Muscle of arm (tissue), 12 donors: Measurements from ENCODE around the gene RXRA. TPM values are rescaled to one million over a fixed set of nuclear protein-coding genes. Genes with fewer than 3 reads are reported as not detected.
"Not testable (repeated sequence)": the region's sequence is repeated elsewhere in the genome, so short reads cannot be mapped to it uniquely, and the experiment has no call there.

ENCODE experiments used
- DNase-seq: peaks from one replicate; pipeline ENCODE4 v3.0.0-alpha.2; 2013
- polyA plus RNA-seq, 12 donors: library from polyadenylated mRNA; unstranded; fragments of 120-200 nt; gene quantifications; one replicate each; pipeline ENCODE4 v1.2.1, GENCODE V29; 2013; ENCODE audit not compliant: insufficient read length in 12 of 12

RXRA gene
- polyA plus RNA-seq, 12 donors: 23.7 to 75.2 (median 28.6) TPM; not detected in 1

DNA sequence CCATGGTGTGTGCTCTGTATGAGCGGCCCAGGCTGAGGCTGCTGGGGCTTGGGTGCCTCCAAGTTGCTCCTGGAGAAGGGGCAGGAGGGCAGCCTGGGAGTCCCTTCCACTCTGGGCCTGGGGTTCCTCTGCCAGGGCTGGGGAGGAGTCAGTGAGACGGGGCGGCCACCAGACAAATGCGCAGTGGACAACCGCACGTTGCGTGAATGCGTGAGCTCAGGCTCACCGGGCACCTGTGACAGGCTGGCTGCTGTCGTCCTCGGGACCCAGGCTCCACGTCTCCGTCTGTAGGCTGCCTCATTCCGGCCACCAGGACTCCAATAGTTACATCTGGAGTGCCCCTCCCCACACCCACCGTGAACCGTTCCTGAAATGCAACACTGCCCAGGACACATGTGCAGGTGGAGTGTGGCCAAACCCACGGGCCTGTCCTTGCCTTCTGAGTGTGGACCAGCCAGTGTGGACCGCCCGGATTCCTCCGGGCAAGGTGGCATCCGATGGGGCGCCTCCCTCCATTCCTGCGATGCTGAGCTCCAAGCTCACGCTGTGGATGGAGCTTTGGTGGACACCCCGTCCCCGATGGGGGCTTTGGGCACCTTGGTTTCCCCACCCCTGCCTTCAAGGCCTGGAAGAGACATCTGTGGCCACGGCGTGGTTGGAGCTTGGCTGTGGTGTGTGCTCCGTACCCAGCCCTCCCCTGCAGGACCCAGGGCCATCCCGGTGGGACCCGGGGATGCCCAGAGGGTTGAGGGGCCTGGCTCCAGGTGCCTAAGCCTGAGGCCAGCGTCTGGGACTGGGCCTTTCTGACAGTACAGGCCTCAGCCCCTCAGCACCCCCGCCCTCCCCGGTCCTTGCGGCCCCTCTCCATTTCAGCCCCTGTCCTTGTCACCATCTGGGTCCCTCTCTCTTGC lies 34.0 kb upstream of the RXRA start:
- DNase-seq: no peak

GRCh38 chr9:134293031-134293521 lies 33.2 kb upstream of the RXRA start:
- DNase-seq: no peak

- peak; percentile 53 for DNase-seq
These were observed 32.6 kb upstream of the RXRA start for GRCh38 chr9:134293611-134294152.

DNA sequence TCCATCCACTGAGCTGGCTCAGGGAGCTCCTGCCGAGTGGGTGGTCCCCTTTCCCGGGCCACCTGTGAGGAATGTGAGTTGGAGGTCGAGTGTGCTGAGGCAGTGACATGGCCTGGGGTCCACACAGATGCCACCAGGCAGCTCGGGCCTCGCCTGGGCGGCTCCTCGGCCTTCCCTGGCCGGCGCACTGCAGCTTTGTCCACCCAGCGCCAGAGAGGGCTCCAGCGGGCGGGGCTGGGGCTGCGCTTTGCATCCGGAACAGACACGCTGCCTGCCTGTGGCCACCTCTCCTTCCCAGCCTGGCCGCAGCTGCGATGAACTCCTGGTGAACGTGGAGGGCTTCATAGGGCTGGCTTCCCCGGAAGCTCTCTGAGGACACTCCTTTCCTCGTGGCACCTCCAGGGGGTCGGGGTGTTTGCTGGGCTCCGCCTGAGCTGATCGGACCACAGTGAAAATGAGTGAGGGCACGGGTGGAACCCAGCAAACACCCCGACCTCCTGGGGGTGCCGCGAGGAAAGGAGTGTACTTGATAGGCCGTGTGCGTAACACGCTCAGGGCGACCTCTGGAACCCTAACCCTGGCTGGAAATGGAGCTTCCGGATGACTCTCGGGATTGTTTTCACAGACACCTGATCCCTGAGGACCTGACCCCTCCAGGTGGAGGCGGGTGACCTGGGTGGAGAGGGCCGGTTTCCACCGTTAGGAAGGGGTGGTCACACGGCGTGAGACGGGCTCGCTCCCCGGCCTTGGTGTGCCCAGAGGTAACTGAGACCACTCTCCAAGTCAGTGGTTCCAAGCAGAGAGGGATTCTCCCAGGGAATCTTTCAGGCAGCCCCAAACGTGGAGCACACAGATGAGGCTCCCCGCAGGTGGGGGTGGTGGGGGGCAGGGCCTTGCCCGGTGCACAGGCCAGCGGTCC lies 31.8 kb upstream of the RXRA start:
- DNase-seq: peak; percentile 46

DNA sequence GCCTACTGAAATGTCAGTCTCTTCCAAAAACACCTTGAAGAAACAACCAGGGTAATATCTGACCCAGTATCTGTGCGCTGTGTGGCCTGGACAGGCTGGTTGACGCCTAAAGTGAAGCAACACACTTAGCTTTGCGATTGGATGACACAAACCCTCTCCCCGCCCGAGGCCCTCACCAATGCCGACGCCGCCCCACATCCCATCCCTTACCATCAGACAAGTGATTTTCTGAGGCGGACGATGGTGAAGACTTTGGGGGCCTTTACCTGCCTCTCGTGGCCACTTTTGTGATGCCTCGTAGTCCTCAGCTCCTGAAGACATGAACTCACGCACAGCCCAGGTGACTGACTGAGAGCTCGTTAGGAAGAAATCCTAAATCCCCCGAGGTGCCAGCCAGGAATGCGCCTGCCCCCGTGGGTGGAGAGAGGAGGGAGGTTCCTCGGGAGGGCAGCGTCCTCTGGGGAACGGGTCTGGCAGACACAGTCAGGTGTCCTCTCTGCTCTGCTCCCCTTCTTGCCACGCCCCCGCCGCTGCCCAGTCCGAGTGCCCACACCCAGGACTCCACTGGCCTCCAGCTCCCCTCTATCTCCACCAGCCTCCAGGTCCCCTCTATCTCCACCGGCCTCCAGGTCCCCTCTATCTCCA lies 31.0 kb upstream of the RXRA start:
- no peak for DNase-seq

DNA sequence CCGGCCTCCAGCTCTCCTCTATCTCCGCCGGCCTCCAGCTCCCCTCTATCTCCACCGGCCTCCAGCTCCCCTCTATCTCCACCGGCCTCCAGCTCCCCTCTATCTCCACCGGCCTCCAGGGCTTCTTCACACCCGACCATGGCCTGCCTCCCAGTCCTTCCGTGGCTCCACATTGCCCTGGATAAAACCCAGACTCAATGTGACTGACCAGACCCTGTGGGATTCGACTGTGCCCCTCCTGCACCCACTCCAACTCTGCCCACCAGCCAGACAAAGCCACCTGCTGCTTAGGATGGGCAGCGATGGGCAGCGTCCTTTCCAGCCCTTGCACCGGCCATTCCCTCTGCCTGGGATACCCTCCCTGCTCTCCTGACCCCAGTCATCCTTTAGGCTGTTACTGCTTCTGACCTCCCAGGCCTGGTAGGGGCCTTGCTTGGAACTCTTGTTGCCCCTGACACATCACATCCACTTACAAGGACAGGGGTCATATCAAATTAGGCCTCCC lies 30.5 kb upstream of the RXRA start:
- no peak for DNase-seq

DNA sequence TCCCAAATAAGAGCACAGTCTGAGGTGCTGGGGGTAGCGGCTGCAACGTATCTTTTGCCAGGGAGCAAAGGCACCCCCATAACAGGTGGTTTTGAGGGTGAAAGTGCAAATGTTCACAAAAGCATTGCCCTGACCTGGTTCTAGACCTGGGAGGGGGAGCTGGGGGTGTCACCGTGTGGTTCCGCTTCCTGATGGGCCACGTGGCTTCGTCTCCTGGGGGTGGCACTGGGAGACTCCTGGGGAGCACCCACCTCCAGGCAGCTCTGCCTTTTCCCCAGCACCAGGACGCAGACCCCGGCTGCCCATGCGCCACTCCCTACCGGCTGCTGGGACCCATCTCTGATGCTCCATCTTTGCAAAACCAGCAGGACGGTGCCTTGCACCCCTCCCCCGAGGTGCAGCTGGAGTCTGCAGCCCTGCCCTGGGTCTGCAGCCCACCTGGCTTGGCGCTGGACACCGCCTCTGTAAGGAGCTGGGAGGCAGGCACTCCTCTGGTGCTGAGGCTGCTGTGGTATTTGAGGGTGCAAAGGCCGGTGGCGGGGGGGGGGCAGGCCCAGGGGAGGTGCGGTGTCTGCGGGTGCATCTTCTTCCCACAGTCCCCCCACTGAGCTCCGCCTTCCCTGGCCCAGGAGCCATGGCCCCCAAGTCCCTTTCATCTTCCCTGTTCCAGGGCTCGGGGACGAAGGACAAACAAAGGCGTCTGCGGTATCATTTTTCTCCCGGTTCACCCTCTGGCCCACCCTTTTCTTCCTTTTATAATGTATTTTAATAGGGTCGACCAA lies 29.8 kb upstream of the RXRA start:
- DNase-seq: no peak

DNA sequence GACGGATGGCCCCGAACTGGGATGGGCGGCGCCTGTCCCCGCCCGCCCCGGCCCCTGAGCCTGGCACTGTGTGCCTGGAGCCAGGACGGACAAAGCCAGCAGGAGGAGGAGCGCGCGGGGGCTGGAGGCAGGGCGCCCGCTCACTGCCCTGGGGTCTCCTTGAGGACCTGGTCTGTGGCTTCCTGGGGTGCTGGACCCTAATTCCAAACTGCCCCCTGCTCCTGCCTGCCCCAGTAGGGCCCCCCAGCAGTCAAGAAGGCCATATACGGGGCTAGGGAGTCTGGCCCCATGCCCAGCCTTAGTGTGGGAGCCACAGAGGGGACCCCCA lies 29.2 kb upstream of the RXRA start:
- DNase-seq: no peak

DNA sequence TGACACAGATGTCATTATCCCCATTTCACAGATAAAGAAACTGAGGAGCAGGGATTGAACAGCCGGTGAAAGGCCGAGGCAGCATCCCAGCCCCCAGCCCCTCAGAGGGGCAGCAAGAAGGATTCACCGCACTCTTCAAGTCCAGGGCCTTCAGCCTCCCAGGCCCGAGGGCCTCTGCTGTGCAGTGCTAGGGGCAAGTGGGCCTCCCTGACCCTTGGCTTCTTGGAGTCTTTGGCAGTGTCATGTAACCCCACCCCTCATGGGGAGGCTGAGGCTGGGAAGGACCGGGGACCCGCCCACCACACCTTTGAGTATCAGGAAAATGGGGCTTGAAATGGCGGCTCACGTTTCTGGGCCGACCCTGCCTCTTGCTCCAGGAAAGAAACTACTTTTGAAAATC lies 28.7 kb upstream of the RXRA start:
- no peak for DNase-seq

DNA sequence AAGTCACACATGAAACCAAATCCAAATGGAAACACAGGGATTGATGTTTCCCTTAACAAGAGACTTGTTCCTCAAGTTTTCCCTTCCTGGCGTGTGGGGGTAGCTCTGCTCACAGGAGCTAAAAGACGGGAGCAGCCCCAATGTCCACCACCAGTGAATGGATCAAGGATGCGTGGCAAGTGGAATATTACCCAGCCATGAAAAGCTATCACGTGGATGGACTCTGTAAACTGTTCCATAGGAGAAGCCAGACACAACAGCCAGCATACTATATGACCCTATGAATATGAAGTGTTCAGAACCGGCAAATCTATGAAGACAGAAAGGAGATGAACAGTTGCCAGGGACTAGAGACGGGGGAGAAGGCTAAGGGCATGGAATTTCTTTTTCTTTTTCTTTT lies 28.3 kb upstream of the RXRA start:
- no peak for DNase-seq

GRCh38 chr9:134299068-134299467 lies 27.2 kb upstream of the RXRA start:
- no peak for DNase-seq

DNA sequence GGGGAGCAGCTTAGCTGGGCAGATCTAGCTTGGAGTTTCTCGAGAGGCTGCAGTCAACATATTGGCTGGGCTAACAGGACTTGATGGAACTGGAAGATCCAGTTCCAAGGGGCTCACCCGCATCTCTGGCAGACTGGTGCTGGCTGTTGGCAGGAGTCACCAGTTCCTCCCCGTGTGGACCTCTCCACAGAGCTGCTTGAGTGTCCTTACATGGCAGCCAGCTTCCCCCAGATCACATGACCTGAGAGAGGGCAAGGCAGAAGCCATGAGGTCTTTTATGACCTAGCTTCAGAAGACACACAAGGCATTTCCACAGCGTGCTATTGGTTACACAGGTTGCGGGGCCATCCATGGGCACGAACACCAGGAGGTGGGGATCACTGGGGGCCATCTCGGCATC lies 26.4 kb upstream of the RXRA start:
- no peak for DNase-seq

DNA sequence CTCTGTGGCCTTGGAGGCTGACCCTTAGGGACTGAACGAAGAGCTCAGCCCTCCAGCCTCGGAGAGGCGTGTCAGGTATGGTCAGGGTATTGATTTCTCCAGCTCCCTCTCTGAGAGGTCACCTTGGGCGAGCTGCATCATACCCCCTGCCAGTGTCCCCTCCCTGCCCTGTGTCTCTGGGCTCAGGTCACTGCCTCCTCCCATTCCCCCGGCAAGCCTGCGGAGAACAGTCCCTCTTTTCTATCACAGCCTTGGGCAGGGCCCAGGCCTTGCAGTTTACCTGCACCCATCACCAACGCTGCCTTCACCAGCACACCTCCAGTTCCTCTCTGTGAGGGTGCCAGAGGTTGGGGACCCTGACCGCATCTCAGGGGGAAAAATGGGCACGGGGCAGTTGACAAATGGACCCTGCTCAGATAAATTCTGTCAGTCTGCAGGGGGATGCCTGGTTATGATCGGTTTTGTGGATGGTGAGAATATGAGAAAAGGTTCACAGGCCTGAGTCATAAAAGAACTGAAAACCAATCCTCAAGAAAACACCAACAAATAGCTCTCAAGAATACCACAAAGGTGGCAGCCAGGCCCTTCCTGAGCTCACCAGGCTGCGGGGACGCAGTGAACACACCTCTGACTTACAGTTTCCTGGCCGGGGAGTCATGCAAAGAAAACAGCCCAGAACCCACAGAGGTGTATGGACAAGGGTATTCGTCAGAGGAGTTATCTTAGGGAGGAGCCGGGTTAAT lies 24.7 kb upstream of the RXRA start:
- DNase-seq: no peak

- DNase-seq: no peak
These were observed 24.0 kb upstream of the RXRA start for GRCh38 chr9:134302130-134302817.

DNA sequence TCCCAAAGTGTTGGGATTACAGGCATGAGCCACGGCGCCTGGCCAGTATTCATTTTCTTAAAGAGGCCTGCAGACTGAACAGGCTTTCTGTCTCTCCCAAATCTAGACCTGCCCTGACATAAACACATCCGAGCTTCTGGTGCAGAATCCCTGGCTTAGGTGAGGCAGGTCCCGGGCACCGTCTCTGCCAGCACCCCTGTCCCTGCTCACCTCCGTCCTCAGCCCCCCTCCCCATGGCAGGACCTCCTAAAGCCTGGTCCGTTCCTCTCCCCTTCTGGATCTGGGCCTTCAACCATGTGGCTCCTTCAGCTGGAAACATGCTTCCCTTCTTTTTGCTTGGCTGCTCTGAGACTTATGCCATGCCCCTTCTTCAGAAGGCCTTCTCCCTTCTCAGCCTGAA lies 22.7 kb upstream of the RXRA start:
- no peak for DNase-seq

GRCh38 chr9:134304261-134304660 lies 22.0 kb upstream of the RXRA start:
- no peak for DNase-seq

DNA sequence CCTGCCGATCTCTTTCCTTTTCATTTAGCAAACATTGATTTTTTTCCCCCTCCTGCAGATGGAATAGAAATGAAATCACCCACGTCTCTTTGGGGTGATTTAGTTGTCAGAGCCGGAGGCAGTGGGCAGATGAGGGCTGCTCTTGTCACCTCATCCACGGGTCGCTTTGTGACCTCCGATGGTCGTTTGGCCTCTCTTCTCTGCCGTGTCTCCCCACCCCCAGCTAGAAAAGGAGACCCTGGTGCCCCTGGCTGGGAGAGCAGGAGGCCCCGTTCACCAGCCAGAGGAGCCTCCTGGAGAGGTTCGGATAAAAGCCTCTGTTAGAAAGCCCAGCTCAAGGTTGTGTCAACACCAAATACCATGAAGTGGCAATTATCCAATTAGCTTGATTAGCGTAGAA lies 21.6 kb upstream of the RXRA start:
- DNase-seq: no peak

GRCh38 chr9:134305533-134305932 lies 20.7 kb upstream of the RXRA start:
- no peak for DNase-seq

DNA sequence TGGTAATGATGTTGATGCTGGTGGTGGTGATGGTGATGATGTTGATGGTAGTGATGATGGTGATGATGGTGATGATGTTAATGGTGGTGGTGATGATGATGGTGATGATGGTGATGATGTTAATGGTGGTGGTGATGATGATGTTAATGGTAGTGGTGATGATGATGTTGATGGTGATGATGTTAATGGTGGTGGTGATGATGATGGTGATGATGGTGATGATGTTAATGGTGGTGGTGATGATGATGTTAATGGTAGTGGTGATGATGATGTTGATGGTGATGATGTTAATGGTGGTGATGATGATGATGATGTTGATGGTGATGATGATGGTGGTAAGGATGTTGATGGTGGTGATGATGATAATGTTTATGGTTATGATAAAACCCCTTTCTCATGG lies 20.2 kb upstream of the RXRA start:
- not testable (repeated sequence) for DNase-seq
